Panc1 (cell line): ENCODE results near the gene MACROD2. TPM values are rescaled to one million over a fixed set of nuclear protein-coding genes. Genes with fewer than 3 reads are reported as not detected.

Source experiments
- ATAC-seq: fragments of 200-7000 bp; cut with Tn5 transposase; 2 replicates; pipeline ENCODE4 v1.9.1; 2020; ENCODE audit warnings: mild to moderate bottlenecking, moderate library complexity
- BruUV-seq: library from RNA; stranded (reverse); fragments of 400-500 nt; replicated peaks from 2 replicates; lab custom pipeline; 2021; lab: Mats Ljungman, UMichigan
- CTCF ChIA-PET: fragments of 300-600 bp; sonication (Branson Sonifier 250); formaldehyde crosslinking; loops from one replicate; lab custom pipeline; 2022; ENCODE audit warnings: antibody characterized with exemption; lab: Charles Lee
- POLR2A ChIA-PET: fragments of 300-600 bp; sonication (Branson Sonifier 250); formaldehyde crosslinking; loops from one replicate; lab custom pipeline; 2022; ENCODE audit warnings: antibody characterized with exemption; lab: Charles Lee
- DNase-seq: peaks from one replicate; pipeline ENCODE4 v3.0.0-alpha.2; 2010; ENCODE audit warnings: low read depth, low spot score
- H3K27ac ChIP-seq: 2 replicates; pipeline ENCODE4 v1.5.1; 2011; ENCODE audit warnings: mild to moderate bottlenecking, low read length, inconsistent platforms
- H3K27me3 ChIP-seq: fragments of 200-500 bp; sonication (Bioruptor generic); 2 replicates; pipeline ENCODE4 v1.6.0; 2014; ENCODE audit warnings: low read length, inconsistent platforms; ENCODE audit not compliant: control insufficient read depth, insufficient read depth
- H3K36me3 ChIP-seq: fragments of 200-500 bp; sonication (Bioruptor generic); 2 replicates; pipeline ENCODE4 v1.5.1; 2014; ENCODE audit warnings: inconsistent platforms, mild to moderate bottlenecking, low read length, moderate library complexity; ENCODE audit not compliant: control insufficient read depth, insufficient read depth
- H3K4me1 ChIP-seq: 2 replicates; pipeline ENCODE4 v1.5.1; 2011; ENCODE audit warnings: inconsistent platforms, mild to moderate bottlenecking, low read length, moderate library complexity; ENCODE audit not compliant: control insufficient read depth, insufficient read depth
- H3K4me3 ChIP-seq, 2 experiments: 2 replicates each; pipeline ENCODE4 v1.5.1; 2011 to 2012; ENCODE audit warnings: low read depth in 2 of 2, low read length in 2 of 2, mild to moderate bottlenecking in 2 of 2, inconsistent platforms in 1 of 2, moderate library complexity in 1 of 2
- H3K9me3 ChIP-seq: fragments of 200-500 bp; sonication (Bioruptor generic); 2 replicates; pipeline ENCODE4 v1.5.1; 2014; ENCODE audit warnings: low read depth, mild to moderate bottlenecking, inconsistent platforms, low read length, moderate library complexity; ENCODE audit not compliant: control insufficient read depth, insufficient read depth
- CTCF ChIP-seq: fragments of 450-650 bp; IDR thresholded peaks from 2 replicates; pipeline ENCODE4 v1.5.1; 2017; ENCODE audit warnings: mild to moderate bottlenecking
- POLR2AphosphoS5 ChIP-seq: IDR thresholded peaks from 2 replicates; pipeline ENCODE4 v1.6.1; 2012; ENCODE audit warnings: mild to moderate bottlenecking, low read depth, low read length, moderate library complexity
- REST ChIP-seq, 2 experiments: IDR thresholded peaks; 2 replicates each; pipeline ENCODE4 v1.6.1; 2011 to 2012; ENCODE audit warnings: low read depth in 2 of 2, control low read depth in 1 of 2, low read length in 1 of 2, mild to moderate bottlenecking in 1 of 2, moderate library complexity in 1 of 2; ENCODE audit not compliant: insufficient read depth in 1 of 2
- SIN3A ChIP-seq: IDR thresholded peaks from 2 replicates; pipeline ENCODE4 v1.6.1; 2012; ENCODE audit warnings: low read depth, mild to moderate bottlenecking, low read length, moderate library complexity, borderline replicate concordance; ENCODE audit not compliant: insufficient read depth
- TCF7L2 ChIP-seq: IDR thresholded peaks from 2 replicates; pipeline ENCODE4 v1.6.1; 2011; ENCODE audit warnings: mild to moderate bottlenecking, low read depth, low read length, inconsistent platforms
- in situ Hi-C: cut with HindIII; loops from 2 replicates; pipeline ENCODE4 v1.10.0; 2016; ENCODE audit warnings: low sequenced_read_pairs, low pct_unique_long_range_greater_than_20kb
- intact Hi-C: fragments of 100-400 bp; cut with micrococcal nuclease; formaldehyde crosslinking; loops from one replicate; pipeline ENCODE4 v1.10.0; 2022; ENCODE audit not compliant: unreplicated experiment
- total RNA-seq: library from RNA; stranded (reverse); gene quantifications from one replicate; pipeline ENCODE4 v1.2.1, GENCODE V29; 2021; ENCODE audit not compliant: unreplicated experiment

MACROD2 gene
- total RNA-seq, 1 experiment from 2014 or later = 1.2 TPM

GRCh38 chr20:15925376-15925775, 1930.1 kb downstream of the MACROD2 start:
- Histone ChIP-seq H3K9me3 (no peaks in the 10 kb centered on the region), H3K4me1 (no peaks in the 10 kb centered on the region), H3K4me3 (no peak overlapping the region), H3K27me3 (no peaks in the 10 kb centered on the region), H3K27ac (no peak overlapping the region), H3K36me3 (no peaks in the 10 kb centered on the region)
- ChIA-PET CTCF (no interaction called here), POLR2A (no interaction called here)
- intact Hi-C loops (no loop called here), in situ Hi-C loops (no loop called here)
- no peak for DNase-seq
- TF ChIP-seq SIN3A = no peak
- no peak for TF ChIP-seq POLR2AphosphoS5
- no peak for TF ChIP-seq TCF7L2
- TF ChIP-seq REST (IDR thresholded peaks at IDR 0.05; ENCODE audit: insufficient read depth in 1 of 2, low read depth in 2 of 2, low read length in 1 of 2) = no peak
- TF ChIP-seq CTCF = no peak
- BruUV-seq = no TSS peak
- ATAC-seq = no peak

- ATAC-seq (no peak), DNase-seq (no peak)
- Histone ChIP-seq H3K27me3 (no peaks in the 10 kb centered on the region), H3K36me3 (no peaks in the 10 kb centered on the region), H3K9me3 (no peaks in the 10 kb centered on the region), H3K27ac (no peak overlapping the region), H3K4me3 (no peak overlapping the region), H3K4me1 (no peaks in the 10 kb centered on the region)
- POLR2A ChIA-PET = no interaction called here
- BruUV-seq = no TSS peak
- TF ChIP-seq REST (IDR thresholded peaks at IDR 0.05; ENCODE audit: insufficient read depth in 1 of 2, low read depth in 2 of 2, low read length in 1 of 2) (no peak), POLR2AphosphoS5 (no peak), SIN3A (no peak), CTCF (no peak), TCF7L2 (no peak)
- CTCF ChIA-PET = no interaction called here
- in situ Hi-C loops (no loop called here), intact Hi-C loops (no loop called here)
Measured at GRCh38 chr20:15927893-15928650, 1932.8 kb downstream of the MACROD2 start.
